HG03558 (cell line): ENCODE results near the gene SHTN1.

Experiments used
- ATAC-seq: cut with Tn5 transposase; IDR thresholded peaks from one replicate; pipeline ENCODE4 v1.9.1; 2021; ENCODE audit warnings: moderate number of reproducible peaks; ENCODE audit not compliant: unreplicated experiment; ENCODE audit errors: extremely low read depth

SHTN1 gene

GRCh38 chr10:116985611-116986010, 19.4 kb downstream of the SHTN1 start:
- ATAC-seq = no peak

GRCh38 chr10:116984202-116984990, 20.6 kb downstream of the SHTN1 start:
- ATAC-seq = no peak

DNA sequence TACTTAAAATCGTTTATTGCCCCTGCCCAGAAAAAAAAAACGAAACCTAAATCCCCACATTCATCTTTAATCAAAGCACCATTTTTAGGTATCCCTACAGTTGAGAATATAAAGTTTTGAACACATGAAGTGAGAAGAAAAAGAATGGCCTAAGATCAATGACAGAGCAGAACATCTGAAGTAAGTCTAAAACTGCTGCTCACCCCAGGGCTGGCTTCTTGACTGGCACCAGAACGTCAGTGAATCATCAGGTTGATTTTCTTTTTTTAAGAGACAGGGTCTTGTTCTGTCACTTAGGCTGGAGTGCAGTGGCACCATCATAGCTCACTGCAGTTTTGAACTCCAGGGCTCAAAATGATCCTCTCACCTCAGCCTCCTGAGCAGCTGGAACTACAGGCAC, 24.9 kb downstream of the SHTN1 start:
- ATAC-seq = no peak

GRCh38 chr10:116978901-116979300, 26.1 kb downstream of the SHTN1 start:
- no peak for ATAC-seq

DNA sequence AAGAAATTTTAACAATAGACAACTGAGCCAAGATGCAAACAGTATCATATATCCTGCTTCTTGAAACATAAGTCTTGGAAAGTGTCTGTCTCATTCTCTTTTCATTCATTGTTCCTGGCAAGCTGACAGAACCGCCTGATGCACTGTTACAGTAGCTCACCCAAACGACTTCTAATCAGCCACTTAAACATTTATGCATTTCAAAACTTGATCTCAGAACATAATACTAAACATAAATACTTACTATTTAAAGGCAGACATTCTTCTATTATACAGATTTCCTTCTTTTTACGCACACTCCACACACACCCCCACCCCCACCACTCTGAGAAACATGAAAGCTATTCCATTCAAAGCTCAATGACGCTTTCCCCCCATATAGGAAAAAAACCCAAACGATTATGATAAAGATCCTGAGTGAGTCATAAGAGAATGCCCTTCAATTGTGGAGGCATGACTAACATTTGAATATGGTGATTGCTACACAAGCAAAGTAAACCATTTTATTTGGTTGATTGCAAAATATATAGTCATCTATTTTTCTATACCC, 30.5 kb downstream of the SHTN1 start:
- ATAC-seq = no peak

DNA sequence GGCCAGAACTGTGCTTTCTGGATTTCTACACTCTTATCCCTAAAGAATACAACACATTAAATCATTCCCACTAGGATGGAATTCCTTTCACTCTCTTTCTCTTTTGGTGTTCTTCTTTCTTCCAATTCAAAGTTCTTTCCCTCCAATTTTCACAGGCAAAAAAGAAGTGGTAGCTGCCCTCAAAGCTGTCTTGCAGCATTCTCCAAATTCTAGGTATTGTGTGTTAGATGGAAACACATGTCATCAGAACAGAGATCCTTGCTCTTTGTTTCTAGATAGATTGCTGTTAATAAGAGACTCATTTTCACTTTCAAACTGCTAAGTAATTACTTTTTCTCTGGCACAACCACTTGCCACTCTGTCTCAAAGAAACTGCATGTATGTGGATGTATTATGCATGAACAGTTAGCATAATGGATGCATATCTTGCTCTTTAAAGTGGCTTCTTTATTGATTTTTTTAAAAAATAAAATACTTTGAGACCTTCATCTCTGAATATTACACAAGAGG, 31.0 kb downstream of the SHTN1 start:
- ATAC-seq = no peak

- no peak for ATAC-seq
Observed at GRCh38 chr10:116973371-116973905, 31.5 kb downstream of the SHTN1 start.

DNA sequence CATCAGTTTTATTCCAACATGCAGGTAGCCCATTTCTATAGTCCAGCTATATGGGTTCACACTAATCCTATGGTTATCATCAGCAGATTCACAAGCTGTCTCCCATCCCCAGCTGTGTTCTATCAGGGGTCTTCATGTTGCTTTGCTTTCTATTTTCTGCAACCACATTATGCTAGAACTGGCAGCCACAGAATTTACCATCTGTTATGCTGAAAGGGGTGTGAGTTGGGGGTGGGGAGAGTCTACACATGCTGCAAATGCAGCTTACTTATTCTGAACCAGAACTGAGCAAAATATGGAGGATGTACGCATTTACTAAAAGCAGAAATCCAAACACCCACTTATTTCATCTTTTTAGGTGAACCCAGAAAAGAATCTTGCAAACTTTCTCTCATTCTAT, 32.9 kb downstream of the SHTN1 start:
- ATAC-seq = no peak

DNA sequence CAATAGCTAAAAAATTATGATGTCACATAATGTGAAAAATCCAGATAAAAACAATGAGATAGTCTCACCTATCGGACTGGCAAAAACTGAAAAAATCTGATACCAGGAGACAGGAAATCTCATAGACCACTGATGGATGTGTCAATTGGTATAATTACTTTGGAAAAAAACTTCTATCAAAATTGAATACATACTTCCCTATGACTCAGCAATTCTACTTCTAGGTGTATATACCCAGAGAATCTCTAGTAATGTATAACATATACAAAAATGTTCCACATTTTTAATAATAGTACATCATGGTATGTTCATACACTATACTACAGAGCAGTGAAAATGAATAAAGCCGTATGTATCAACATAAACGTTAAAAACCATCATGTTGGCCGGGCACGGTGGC, 34.9 kb downstream of the SHTN1 start:
- no peak for ATAC-seq

DNA sequence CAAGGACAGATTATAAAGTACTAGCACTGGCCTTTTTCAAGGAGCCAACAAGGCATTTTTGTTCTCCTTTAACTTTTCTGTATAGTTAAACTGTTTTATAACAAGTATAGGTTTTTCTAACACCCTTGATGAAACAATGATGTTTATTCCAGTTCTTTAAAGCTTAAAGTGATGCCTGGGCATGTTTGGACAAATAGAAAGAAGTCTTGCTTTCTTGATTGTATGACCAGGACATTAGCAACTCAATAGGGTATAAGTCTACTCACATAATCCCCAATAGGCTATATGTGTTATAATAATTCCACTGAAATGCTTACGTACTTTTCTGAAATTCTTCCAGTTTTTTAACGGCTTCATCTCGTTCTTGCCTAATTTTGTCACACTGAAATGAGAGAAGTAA, 36.7 kb downstream of the SHTN1 start:
- no peak for ATAC-seq

DNA sequence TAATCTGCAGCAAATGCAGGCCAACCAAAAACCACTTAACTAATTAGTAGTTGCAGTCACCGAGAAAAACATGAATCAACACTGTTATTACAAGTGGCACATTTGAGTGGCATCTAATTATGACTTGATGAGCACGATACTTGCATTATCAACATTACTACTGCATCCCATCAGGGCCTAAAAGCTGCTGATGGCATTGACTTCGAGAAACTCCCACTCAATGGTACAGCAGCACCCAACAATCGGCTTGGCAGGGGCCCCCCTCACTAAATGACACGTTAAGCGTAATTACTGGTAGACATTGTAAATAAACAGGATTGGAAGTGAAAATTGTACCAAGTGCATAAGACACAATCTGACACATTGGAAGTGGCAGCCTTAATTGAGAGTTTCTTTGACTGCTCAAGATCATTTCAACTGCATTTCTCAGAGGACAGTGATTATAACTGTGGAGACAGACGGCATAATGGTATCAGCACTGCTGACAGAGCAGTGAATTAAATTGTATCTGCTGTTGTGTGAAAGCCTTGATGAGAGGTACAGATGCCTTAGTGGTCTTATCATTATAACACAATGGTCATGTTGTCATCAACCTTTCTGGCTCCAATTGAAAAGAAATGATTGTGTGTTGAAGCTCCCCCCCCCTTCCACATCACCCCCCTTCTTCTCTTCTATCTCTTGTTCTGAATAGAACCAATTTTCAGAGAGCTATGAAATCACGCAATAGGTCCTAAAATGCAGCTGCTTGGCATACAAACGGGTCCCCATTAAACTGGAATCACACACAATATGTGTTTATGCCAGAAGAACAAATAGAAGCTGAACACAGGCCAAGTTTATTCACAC, 43.4 kb downstream of the SHTN1 start:
- no peak for ATAC-seq

DNA sequence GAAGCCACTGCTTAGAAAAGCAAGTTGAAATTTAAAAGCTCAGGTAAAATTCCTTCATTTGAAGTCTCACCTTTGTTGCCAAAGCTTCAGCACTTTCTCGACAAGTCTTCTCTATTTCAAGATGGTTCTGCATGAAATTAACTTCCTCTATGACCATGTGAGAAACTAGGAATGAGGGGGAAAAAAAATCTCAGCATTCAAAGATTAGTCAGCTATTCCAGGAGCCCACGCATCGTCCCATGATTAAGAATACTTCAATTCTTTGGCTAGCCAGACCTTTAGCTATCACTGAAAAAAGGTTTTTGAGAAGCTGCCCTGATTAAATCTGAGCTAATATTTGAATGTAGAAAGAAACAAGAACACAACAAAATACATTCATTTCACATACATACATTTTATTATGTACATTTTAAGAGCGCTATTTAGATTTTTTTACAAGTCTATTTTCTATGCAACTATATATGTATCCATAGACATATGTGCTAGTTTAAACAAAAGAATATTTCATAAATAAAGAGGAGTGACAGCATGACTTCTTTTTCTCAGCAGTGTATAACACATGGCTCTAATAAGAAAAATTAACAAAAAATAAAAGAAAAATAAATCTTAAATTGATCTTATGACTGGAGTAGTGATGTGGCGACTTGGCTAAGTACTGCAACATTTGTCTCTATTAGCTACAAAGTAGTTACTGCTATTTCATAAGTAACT, 44.8 kb downstream of the SHTN1 start:
- ATAC-seq = no peak

- no peak for ATAC-seq
Observed at GRCh38 chr10:116952729-116953128, 52.3 kb downstream of the SHTN1 start.

DNA sequence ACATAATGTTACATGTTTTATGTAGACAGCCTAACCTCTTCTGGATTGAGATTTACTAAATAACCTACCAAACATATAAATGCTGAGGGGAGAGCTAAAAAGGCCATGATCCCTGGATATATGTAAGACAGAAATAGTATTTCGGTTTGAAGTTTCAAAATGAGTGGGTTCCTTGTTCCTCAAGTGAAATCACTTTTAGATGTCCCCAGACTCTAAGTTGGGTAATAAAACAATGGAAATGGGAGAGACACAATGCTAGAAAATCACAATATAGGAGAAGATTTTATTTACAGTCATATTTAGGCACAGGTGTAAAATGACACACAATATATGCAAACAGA, 56.5 kb downstream of the SHTN1 start:
- ATAC-seq = no peak

- ATAC-seq = no peak
Observed at GRCh38 chr10:116947841-116948529, 57.0 kb downstream of the SHTN1 start.

- no peak for ATAC-seq
Observed at GRCh38 chr10:116944911-116945310, 60.1 kb downstream of the SHTN1 start.

DNA sequence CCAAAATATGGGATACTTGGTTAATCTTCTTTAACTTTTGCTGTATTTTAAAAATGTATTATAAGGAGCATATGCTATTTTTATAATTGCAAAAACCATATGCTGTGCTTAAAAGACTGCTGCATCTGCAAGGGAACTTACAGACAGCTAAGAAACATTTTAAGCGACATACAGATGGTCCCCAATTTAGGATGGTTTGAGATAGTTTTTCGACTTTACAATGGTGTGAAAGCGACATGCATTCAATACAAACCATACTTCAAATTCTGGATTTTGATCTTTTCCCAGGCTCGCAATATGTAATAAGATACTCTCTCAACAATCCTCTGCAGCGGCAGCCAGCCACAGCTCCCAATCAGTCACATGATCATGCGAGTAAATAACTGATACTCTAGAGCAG, 73.2 kb downstream of the SHTN1 start:
- no peak for ATAC-seq

DNA sequence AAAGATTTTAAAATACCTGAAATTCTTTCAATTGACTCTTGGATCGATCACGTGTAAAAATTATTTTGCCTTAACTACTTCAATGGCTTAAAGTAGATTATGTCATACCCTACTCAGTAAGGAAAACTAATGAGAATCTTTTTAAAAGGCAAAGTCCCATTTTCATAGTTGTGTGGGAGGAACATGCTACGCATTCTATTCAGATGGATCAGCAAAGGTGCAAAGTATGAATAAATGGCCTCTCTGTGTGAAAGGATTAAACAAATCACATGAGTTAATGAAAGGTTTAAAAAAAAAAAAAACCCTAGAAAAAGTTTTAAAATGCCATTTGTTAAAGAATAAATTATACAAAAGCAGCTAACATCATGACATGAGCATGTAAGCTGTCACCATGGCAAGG, 78.6 kb downstream of the SHTN1 start:
- ATAC-seq = no peak

GRCh38 chr10:116925056-116925455, 79.9 kb downstream of the SHTN1 start:
- no peak for ATAC-seq

DNA sequence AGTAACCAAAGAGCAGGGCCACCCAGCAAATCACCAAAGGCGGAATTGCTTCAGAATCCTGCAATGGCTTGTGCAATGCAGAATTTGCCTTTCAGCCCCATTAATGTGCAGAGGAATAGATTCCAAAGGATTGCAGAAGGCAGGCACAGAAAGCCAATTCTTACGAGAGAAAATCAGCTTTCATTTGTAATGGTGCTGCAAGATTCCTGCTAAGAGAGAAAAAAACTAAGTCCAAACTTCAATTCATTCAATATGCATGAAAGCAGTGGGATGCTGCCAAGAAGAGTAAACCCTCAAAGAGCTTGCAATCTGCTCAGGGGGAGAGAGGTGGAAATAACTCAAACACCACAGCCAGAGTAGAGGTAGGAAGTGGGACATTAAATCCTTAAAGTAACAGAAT, 85.3 kb downstream of the SHTN1 start:
- no peak for ATAC-seq
